ENCODE results near the gene GMPR2. TPM values are rescaled to one million over a fixed set of nuclear protein-coding genes. Genes with fewer than 3 reads are reported as not detected.
A peak's percentile ranks its signal among the peaks of the same experiment; 100 is the strongest.

Gene GMPR2
- total RNA-seq, 2 experiments from 2014 or later, result 76.6 to 82.2 TPM

DNA sequence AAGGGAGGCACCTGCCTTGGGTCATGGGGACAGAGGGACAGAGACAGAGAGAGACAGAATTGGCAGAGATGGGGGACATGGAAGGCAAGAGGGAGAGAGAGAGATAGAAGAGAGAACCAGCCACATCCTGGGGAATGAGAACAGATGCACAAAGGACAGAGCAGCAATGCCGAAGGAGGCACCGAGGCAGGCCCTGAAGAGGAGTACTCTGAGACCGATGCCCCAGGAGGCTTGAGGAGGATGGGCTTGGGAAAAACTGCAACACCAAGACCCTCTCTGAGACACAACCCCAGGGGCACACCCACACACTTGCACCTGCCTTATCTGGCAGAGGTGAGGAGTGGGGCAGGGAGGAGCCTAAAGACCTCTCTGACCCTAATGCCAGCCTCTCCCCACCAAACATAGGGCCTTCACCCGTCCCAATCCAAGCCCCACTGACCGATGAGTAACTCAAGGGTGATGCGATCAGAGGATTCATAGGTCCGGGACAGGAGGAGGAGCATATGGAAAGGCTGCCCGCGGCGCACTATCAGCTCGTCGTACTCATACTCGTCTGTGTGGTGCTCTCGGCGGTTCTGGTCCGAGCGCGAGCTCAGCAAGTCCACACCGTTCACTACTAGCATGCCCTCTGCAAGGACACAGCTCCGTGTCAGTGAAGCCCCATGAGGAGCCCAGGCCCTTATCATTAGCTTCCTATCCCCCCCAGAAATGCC is 28.7 kb downstream of the GMPR2 start:
- no peak for DNase-seq
- ATAC-seq (ENCODE audit: low read depth), result no peak
- H3K27ac Mint-ChIP-seq, result no peak overlapping the region
- no peaks in the 10 kb centered on the region for H3K9me3 Mint-ChIP-seq
- H3K4me1 Mint-ChIP-seq, result no peaks in the 10 kb centered on the region
- POLR2A ChIA-PET, result interaction anchor here (0.9 to 1.3 kb wide), 2 partner anchors 9 to 10 kb away, joined by 3 read pairs; partner anchors contain the start of gene RABGGTA
- H3K27me3 Mint-ChIP-seq, result no peaks in the 10 kb centered on the region
- no peak overlapping the region for H3K4me3 Mint-ChIP-seq
- H3K36me3 Mint-ChIP-seq, result peaks cover 2% of the 10 kb centered on the region

DNA sequence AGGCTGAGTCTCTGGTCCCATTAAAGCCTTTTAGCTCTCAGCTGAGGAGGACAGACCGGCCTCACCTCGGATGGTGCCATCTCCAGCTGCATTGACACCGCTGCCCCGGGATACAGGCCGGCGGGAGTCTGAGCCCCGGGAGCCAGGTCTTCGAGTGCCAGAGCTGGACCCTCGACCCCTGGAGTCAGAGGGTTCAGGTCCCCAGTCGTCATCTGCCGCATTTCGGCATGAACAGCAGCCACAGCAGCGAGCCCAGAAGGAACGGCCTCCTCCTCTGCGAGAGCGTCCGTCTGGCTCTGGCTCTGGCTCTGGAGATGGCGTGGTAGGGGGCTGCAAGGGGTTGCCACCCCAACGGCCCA is 29.2 kb downstream of the GMPR2 start:
- H3K36me3 Mint-ChIP-seq, result peaks cover 3% of the 10 kb centered on the region
- no peak overlapping the region for H3K4me3 Mint-ChIP-seq

DNA sequence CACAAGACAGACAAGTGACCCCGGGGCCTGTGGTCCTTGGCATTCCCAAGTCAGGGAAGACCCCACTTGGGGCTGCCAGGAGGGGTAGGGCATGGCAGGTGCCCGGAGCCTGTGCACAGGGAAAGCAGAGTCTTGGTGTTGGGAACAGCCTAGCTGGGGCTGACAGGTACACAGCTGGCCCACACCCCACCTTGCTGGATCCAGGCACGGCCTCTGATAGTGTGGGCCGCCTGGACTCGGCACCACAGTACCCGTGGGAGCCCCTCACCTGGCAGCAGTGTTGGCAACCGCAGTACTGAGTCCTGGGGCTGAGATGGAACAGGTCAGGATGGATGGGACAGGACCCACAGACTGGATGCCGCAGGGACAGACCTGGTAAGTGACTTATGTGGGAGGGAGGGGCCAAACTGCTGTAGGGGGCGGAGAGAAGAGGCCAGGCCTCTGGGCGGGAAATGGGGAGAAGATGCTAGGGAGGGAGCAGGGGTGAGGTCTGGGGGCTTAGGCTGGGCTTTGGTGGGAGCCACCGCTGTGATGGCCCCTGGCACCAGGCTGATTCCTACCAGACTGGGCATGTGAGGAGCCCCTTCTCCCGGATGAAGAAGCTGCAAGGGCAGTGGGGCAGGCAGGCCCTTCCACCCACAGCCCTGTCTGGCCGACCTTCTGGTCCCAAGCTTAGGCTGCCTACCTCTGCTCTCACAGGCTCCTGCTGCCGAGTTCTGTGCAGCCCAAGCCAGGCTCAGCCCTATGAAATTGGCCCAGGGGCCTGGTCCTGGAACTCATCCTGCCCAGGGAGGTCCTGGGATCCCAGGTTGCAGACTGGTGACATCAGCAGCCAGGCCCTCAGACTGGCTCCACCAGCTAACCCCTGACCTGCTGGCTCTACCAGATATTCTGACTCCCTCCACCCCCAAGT is 30.3 kb downstream of the GMPR2 start, which contains the start of gene TGM1:
Gene TGM1 (minus strand): TSS at position 357 of the 913 bp plus-strand sequence. CDS start 825 bp downstream, outside the sequence.
- no peak within 1 kb of the TSS for H3K27ac Mint-ChIP-seq
- peaks cover 3% of the 10 kb centered on the region for H3K4me1 Mint-ChIP-seq
- H3K36me3 Mint-ChIP-seq, result peaks cover 8% of the 10 kb centered on the region
- no peak within 1 kb of the TSS for H3K4me3 Mint-ChIP-seq
- peak; percentile 15 for ATAC-seq (ENCODE audit: low read depth)
- no peaks in the 10 kb centered on the region for H3K9me3 Mint-ChIP-seq
- no peak for DNase-seq
- POLR2A ChIA-PET, result interaction anchor here (1.3 to 2.1 kb wide), 2 partner anchors 8 to 16 kb away, joined by 3 to 9 read pairs; no protein-coding TSS in a partner anchor
- no peaks in the 10 kb centered on the region for H3K27me3 Mint-ChIP-seq

More for the DNA sequence above, 29.2 kb downstream of the GMPR2 start:
- POLR2A ChIA-PET, result interaction anchor here (1.3 to 2.1 kb wide), 2 partner anchors 9 to 15 kb away, joined by 3 to 9 read pairs; no protein-coding TSS in a partner anchor
- DNase-seq (no peak), ATAC-seq (ENCODE audit: low read depth) (no peak)
- no peaks in the 10 kb centered on the region for H3K27me3 Mint-ChIP-seq
- H3K9me3 Mint-ChIP-seq, result no peaks in the 10 kb centered on the region
- H3K27ac Mint-ChIP-seq, result no peak overlapping the region
- no peaks in the 10 kb centered on the region for H3K4me1 Mint-ChIP-seq

DNA sequence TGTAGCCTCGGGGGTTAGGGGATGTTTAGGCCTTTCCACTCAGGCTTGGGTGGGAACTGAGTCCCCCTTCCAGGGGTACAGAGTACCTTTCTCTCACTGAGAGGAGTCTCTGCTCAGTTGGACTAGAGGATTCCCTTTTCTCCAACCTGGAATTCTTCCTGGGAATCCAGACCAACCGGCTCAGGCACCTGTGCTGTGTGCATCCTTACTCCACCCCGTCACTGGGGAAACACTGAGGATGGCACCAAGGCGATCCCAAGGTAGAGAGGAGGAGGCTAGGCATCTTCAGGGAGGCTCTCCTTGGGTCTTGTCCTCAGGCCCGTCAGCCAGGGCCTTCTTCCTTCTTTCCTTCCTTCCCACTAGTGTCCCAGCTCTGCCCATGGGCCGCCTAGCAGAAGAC is 31.1 kb downstream of the GMPR2 start:
- Mint-ChIP-seq H3K27ac (no peak overlapping the region), H3K9me3 (no peaks in the 10 kb centered on the region), H3K36me3 (peaks cover 6% of the 10 kb centered on the region), H3K4me3 (no peak overlapping the region), H3K27me3 (no peaks in the 10 kb centered on the region), H3K4me1 (peaks cover 3% of the 10 kb centered on the region)
- ATAC-seq (ENCODE audit: low read depth), result no peak
- no peak for DNase-seq
- POLR2A ChIA-PET, result interaction anchor here (2.1 kb wide), 1 partner anchor 17 kb away, joined by 9 read pairs; no protein-coding TSS in a partner anchor

DNA sequence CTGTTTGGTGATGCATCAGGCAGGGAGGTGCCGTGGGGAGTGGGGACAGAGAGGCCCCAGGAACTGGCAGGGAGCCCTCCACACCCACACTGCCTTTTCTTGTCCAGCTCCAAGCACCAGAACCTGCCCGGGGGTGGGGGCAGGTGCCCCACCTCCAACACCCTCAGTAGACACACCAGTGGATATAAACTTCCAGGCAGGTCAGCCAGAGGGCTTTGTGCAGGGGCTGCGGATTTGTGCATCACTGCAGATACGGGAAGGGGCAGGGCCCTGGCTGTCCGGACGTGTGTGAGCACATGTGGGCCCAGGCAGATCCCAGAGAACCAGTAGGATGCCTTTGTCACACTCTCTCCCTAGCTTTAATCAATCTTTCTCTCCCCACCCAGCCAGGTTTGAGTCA is 31.6 kb downstream of the GMPR2 start:
- H3K27me3 Mint-ChIP-seq, result no peaks in the 10 kb centered on the region
- H3K36me3 Mint-ChIP-seq, result peaks cover 6% of the 10 kb centered on the region
- H3K4me1 Mint-ChIP-seq, result peaks cover 3% of the 10 kb centered on the region
- ATAC-seq (ENCODE audit: low read depth) (no peak), DNase-seq (no peak)
- POLR2A ChIA-PET, result interaction anchor here (2.1 kb wide), 1 partner anchor 17 kb away, joined by 9 read pairs; no protein-coding TSS in a partner anchor
- H3K4me3 Mint-ChIP-seq, result no peak overlapping the region
- H3K9me3 Mint-ChIP-seq, result no peaks in the 10 kb centered on the region
- no peak overlapping the region for H3K27ac Mint-ChIP-seq

DNA sequence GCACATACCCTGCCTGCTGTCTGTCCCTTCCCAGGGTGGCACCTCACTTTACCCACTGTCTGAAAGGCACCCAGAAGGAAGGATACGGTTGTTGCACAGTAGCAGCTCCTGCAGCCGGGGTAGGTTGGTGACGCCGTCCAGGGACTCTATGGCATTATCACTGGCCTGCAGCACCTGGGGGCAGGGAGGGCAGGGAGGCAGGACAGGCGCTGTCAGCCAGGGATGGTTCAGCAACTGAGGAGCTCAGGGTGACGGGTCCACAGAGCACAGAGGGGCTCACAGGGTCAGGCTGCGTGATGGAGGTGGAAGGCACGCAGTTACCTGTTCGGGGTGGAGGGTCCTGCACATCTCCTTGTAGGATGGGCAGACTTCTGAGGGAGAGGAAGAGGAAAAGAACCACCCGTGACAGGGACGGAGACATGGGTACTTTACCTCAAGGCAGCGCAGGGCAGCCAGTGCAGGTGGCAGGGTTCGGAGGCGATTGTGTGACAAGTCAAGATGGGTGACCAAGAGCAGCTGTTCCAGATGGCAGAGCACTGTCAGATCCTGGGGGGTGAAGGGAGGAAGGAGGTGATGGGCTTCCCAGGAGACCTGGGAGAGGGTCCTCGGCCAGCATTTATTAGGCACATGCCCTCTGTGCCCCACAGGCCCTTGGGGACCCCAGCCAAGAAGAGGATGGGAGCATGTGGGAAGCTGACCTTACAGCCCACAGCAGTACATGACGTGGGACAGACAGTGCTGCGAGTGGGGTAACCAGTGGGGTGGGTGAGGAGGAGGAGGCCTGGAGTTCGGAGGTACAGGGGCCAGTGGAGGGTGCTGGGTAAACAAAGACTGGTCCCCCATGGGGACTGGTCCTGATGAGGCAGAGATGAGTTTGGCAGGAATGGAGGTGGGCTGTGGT is 33.9 kb downstream of the GMPR2 start:
- Mint-ChIP-seq H3K27ac (no peak overlapping the region), H3K4me3 (no peak overlapping the region), H3K4me1 (peaks cover 9% of the 10 kb centered on the region), H3K9me3 (no peaks in the 10 kb centered on the region), H3K36me3 (peaks cover 6% of the 10 kb centered on the region), H3K27me3 (no peaks in the 10 kb centered on the region)
- DNase-seq (no peak), ATAC-seq (ENCODE audit: low read depth) (no peak)
- POLR2A ChIA-PET, result no interaction called here

DNA sequence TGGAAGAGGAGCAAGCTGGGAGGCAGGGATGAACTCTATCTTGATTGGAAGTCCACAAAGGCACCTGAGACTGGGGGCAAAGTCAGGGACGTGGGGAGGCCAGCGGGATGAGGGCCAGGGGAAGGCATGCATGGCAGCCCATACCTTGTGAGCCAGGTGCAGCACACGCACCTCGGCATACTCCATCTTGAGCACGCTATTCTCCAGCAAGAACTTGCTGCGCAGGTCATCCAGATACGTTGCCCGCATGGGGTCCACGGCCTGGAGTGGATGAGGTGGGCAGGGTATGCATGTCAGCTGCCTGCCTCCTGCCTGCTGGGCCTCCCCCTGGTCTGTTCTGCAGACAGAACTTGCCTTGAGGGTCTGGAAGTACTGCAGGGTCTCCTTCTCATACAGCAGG is 34.8 kb downstream of the GMPR2 start:
- POLR2A ChIA-PET, result no interaction called here
- H3K27me3 Mint-ChIP-seq, result no peaks in the 10 kb centered on the region
- no peaks in the 10 kb centered on the region for H3K9me3 Mint-ChIP-seq
- no peak overlapping the region for H3K4me3 Mint-ChIP-seq
- peaks cover 6% of the 10 kb centered on the region for H3K36me3 Mint-ChIP-seq
- no peak for DNase-seq
- ATAC-seq (ENCODE audit: low read depth), result no peak
- H3K4me1 Mint-ChIP-seq, result peaks cover 17% of the 10 kb centered on the region
- peak overlapping the region; percentile 50 for H3K27ac Mint-ChIP-seq

DNA sequence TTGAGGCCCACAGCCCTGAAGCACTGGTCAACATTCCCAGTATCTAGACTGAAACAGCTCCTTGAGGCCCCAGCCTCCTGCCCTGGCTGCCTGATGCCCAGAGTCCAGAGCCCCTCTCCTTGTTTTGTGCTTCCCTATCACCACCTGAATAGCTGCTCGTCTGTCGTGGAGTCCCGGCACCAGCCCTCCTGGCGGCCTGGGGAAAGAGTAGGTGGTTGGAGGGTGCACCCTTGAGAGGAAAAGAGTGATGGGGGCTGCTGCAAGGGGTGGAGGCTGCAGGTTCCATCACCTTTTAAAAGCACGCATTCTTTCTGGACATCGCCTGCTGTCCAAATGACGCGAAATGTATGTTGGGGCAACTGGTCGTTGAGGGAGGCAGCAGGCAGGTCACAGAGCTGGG is 35.5 kb downstream of the GMPR2 start:
- Mint-ChIP-seq H3K9me3 (no peaks in the 10 kb centered on the region), H3K4me3 (no peak overlapping the region), H3K27ac (no peak overlapping the region), H3K27me3 (no peaks in the 10 kb centered on the region), H3K4me1 (peaks cover 22% of the 10 kb centered on the region), H3K36me3 (peaks cover 6% of the 10 kb centered on the region)
- ATAC-seq (ENCODE audit: low read depth) (no peak), DNase-seq (no peak)
- POLR2A ChIA-PET, result no interaction called here

DNA sequence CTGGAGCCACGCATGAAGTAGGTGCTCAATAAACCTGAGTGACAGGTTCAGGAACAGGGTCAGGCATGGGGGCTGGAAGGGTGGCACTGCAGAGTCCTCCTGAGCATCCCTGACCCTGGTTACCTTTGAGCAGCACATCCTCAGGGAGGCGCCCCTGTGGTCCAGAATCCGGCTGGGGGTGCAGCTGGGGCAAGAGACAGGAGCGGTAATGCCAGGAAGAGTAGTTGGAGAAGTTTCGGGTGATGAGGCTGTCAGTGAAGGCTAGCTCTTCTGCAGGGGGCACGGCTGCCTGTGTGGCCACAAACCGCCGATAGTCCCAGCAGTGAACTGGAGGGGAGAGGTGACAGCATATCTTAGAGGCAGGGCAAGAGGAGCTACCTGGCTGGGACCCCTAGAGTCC is 36.6 kb downstream of the GMPR2 start:
- H3K36me3 Mint-ChIP-seq, result peaks cover 6% of the 10 kb centered on the region
- no peak for DNase-seq
- H3K4me3 Mint-ChIP-seq, result no peak overlapping the region
- peak overlapping the region; percentile 32 for H3K27ac Mint-ChIP-seq
- H3K27me3 Mint-ChIP-seq, result no peaks in the 10 kb centered on the region
- H3K9me3 Mint-ChIP-seq, result no peaks in the 10 kb centered on the region
- no peak for ATAC-seq (ENCODE audit: low read depth)
- peaks cover 34% of the 10 kb centered on the region for H3K4me1 Mint-ChIP-seq
- POLR2A ChIA-PET, result interaction anchor here (0.5 to 3.5 kb wide), 5 partner anchors 17 to 74 kb away, joined by 3 to 66 read pairs (median 3); partner anchors contain the start of gene TINF2

DNA sequence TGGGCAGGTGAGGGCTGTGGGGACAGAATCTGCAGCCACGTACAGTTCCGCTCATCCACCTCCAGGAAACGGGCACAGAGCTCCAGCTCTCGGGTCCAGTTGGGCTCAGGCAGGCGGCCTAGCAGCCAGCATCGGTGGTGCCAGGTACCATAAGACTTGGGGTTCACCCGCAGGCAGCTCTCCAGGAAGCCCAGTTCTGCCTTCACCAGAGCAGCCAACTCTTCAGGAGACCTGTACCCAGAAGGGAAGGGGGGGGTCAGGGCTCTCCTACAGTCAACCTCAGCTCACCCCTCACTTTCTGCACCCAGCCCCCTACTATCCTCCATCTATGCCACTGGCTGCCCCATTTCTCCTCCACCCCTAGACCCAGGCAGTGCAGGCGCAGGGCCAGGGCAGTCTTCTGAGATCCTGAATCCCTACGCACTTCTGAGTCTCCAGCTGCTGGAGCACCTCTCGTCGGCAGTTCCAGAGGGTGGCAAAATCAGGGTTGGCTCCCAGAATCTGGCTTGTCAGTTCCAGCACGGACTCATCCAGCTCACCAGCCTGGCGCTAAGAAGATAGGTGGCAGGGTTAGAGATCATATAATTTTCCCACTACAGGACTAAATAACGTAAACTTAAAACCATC is 37.3 kb downstream of the GMPR2 start:
- POLR2A ChIA-PET, result interaction anchor here (0.9 to 3.5 kb wide), 21 partner anchors 8 to 161 kb away, joined by 3 to 66 read pairs (median 5); partner anchors contain the start of genes CBLN3, CHMP4A, CIDEB and KHNYN
- DNase-seq (no peak), ATAC-seq (ENCODE audit: low read depth) (no peak)
- H3K9me3 Mint-ChIP-seq, result no peaks in the 10 kb centered on the region
- no peaks in the 10 kb centered on the region for H3K27me3 Mint-ChIP-seq
- H3K27ac Mint-ChIP-seq, result peak overlapping the region; percentile 11
- peak overlapping the region; percentile 95 for H3K4me3 Mint-ChIP-seq
- peaks cover 6% of the 10 kb centered on the region for H3K36me3 Mint-ChIP-seq
- H3K4me1 Mint-ChIP-seq, result peaks cover 36% of the 10 kb centered on the region

DNA sequence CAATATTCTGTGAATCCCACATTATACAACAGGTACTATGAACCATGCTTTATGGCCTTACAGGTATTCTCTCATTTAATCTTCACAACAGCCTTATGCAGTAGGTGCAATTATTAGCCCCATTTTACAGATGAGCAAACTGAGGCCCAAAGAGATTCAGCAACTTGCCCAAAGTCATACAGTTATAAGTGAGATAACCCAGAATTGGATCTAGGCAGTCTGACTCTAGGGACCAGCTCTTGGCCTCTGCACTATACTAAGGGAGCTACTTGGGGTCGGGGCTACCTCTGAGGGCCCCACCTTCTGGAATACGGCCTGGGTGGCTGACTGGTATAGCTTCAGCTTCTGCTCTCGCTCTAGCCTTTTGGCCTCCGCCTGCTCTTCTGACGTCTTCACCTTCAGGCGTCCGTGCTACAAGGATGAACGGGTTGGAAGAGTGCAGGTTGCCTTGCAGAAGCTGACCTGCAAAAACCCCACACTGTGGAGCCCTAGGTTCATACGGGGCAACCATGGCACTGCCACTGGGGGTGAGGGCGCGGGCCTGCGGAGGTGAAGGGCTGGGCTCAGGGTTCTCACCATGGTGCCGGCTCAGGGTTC is 37.9 kb downstream of the GMPR2 start:
- H3K4me3 Mint-ChIP-seq, result peak overlapping the region; percentile 95
- H3K27me3 Mint-ChIP-seq, result no peaks in the 10 kb centered on the region
- H3K36me3 Mint-ChIP-seq, result peaks cover 6% of the 10 kb centered on the region
- peak overlapping the region; percentile 97 for H3K27ac Mint-ChIP-seq
- POLR2A ChIA-PET, result interaction anchor here (0.6 to 3.5 kb wide), 26 partner anchors 8 to 160 kb away, joined by 3 to 66 read pairs (median 6); partner anchors contain the start of genes CBLN3, CHMP4A, CIDEB and DCAF11
- ATAC-seq (ENCODE audit: low read depth) (no peak), DNase-seq (no peak)
- peaks cover 37% of the 10 kb centered on the region for H3K4me1 Mint-ChIP-seq
- no peaks in the 10 kb centered on the region for H3K9me3 Mint-ChIP-seq

Data from activated naive CD8-positive, alpha-beta T cell treated with anti-CD3 and anti-CD28 coated beads, Interleukin-2, amount 10 ng/mL, durations not matched to agents 7 days and 5 days (primary cell).